ENCODE results near the gene CPAMD8.

GRCh38 chr19:16877581-16877980 lies 149.0 kb downstream of the CPAMD8 start:
- TF ChIP-seq EZH2phosphoT487 (IDR thresholded peaks at IDR 0.05), result no peak
- no peak for TF ChIP-seq CTCF (IDR thresholded peaks at IDR 0.05)
- TF ChIP-seq EZH2 (IDR thresholded peaks at IDR 0.05), result no peak
